COLO668 (cell line): ENCODE results near the gene APOD.

Experiments
- DNase-seq: peaks from one replicate; lab custom pipeline; 2025; ENCODE audit not compliant: unreplicated experiment; lab: John Stamatoyannopoulos, UW

APOD gene

DNA sequence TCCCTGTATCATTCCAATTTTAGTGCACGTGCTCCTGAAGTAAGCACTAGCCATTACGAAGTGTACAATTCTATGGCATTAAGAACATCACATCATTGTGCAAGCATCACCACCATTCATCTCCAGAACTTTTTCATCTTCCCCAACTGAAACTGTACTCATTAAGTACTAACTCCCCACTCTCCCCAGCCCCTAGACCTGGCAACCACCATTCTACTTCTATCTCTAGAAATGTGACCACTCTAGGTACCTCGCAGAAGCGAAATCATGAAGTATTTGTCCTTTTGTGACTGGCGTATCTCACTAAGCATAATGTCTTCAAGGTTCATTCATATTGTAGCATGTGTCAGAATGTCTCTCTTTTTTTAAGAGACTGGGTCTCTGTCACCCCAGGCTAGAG is 52.1 kb downstream of the APOD start:
- no peak for DNase-seq

DNA sequence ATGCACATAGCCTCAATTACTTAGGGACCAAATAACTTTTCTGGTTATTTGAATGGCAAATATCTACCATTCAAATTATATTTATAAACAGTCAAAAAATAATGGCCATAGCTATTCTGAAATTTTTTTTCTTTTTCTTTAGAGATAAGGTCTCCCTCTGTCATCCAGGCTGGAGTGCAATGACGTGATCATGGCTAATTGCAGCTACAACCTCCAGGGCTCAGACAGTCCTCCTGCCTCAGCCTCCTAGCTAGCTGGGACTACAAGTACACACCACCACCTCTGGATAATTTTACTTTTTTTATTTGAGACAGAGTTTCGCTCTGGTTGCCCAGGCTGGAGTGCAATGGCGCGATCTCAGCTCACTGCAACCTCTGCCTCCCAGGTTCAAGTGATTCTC is 57.2 kb downstream of the APOD start:
- DNase-seq, result no peak

DNA sequence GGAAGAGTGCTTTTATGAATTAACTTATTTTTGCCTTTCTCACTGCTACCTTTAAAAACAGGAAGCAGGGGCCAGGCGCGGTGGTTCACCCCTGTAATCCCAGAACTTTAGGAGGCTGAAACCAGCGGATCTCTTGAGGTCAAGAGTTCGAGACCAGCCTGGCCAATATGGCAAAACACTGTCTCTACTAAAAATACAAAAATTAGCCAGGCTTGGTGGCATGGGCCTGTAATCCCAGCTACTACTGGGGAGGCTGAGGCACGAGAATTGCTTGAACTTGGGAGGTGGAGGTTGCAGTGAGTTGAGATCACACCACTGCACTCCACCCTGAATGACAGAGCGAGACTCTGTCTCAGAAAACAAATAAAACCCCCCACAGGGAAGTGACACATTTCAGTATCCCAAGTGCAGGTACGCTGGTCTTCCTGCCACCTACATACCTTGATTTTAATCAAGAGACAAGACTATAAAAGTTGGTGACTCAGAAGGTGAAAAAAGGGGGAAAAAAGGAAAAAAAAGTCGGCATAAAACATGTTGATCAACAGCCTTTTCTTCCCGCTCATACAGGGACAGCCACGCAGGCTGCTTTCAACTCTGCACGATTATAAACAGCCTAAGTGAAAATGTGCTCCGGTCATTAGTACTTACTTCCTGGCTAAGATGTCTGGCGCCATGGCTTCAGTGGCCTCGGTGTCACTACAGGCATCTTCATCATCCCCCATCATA is 59.4 kb downstream of the APOD start:
- DNase-seq, result no peak

DNA sequence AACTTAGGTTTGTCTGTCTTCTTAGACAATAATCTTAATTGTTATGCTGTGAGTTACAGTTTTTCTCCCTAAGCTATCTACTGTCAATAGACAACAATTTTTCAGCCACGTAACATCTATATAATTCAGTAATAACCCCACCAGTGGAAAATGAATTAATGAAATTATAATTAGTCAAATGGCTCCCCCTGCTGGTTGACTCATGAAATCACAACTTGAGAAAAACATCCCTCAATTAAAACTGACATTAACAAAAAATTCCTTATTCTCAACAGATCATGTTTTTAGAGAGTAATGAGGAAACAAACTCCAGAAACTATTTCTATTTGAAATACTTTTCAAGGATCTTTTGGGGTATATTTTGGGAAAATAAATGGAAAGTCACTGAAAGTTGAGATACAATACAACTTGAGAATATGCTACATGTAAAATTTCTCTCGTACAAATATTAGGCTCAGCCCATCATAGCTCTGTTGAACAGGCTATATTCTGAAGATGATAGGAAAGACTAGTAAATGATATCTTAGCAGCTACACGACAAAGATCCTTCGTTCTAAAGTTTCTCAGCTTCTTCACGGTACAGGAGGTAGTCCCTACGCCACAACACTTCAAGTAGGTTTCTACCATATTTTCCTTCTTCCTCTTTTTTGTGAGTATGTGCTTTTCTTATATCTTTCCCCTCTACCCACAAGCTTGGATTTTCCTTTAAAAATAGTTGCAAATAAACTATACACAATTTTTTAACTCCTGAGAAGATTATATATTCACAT is 61.3 kb downstream of the APOD start:
- no peak for DNase-seq
